ENCODE data around the gene GSTT2B.

- TF ChIP-seq CTCF (IDR thresholded peaks at IDR 0.05; ENCODE audit: poor library complexity) (no peak), EZH2 (IDR thresholded peaks at IDR 0.05; ENCODE audit: borderline replicate concordance) (no peak), EZH2phosphoT487 (IDR thresholded peaks at IDR 0.05; ENCODE audit: low read depth, severe bottlenecking, unreplicated experiment) (no peak)
Observed at GRCh38 chr22:23915290-23915689, 45.7 kb downstream of the GSTT2B start.

Data from hepatocyte (in vitro differentiated cells).